ENCODE measurements around the gene VMP1. TPM values are rescaled to one million over a fixed set of nuclear protein-coding genes. Genes with fewer than 3 reads are reported as not detected.

VMP1 gene
- total and polyA plus RNA-seq, 2 of the 13 experiments (the other 11 are each of a cell fraction or from before 2014, with no cell fraction given) = 186 to 271 TPM

- 0 out of 2 replicates have a peak, but pooled peaks have one; percentile 51 for TF ChIP-seq HDAC2 (CRISPR knock-in tag; IDR thresholded peaks at IDR 0.05)
- TF ChIP-seq KLF16 (CRISPR knock-in tag; IDR thresholded peaks at IDR 0.05) = peak in 1 of 2 experiments; percentile 76; a peak in 1 of 4 replicates
- TF ChIP-seq KLF12 (CRISPR knock-in tag; IDR thresholded peaks at IDR 0.05; ENCODE audit: borderline replicate concordance) = no peak
- 0 out of 2 replicates have a peak, but pooled peaks have one; percentile 27 for TF ChIP-seq NR2F2 (IDR thresholded peaks at IDR 0.05; ENCODE audit: borderline replicate concordance, low read depth)
- 0 out of 2 replicates have a peak, but pooled peaks have one; percentile 45 for TF ChIP-seq ZNF816 (CRISPR knock-in tag; IDR thresholded peaks at IDR 0.05; ENCODE audit: borderline replicate concordance)
- no peak for TF ChIP-seq TCF7L2 (IDR thresholded peaks at IDR 0.05; ENCODE audit: low read depth, low read length)
- no peak for TF ChIP-seq E2F1 (CRISPR knock-in tag; IDR thresholded peaks at IDR 0.05)
- TF ChIP-seq ATF4 (CRISPR knock-in tag; IDR thresholded peaks at IDR 0.05) = peak in 1 of 2 experiments; percentile 63; a peak in 1 of 4 replicates
- no peak for TF ChIP-seq NCOA5 (CRISPR knock-in tag; IDR thresholded peaks at IDR 0.05)
- TF ChIP-seq ZNF20 (CRISPR knock-in tag; IDR thresholded peaks at IDR 0.05) = no peak
- no peak for TF ChIP-seq KDM1A (CRISPR knock-in tag; IDR thresholded peaks at IDR 0.05)
- no peak for TF ChIP-seq ZNF160 (CRISPR knock-in tag; IDR thresholded peaks at IDR 0.05)
- TF ChIP-seq ZNF724P (CRISPR knock-in tag; IDR thresholded peaks at IDR 0.05; ENCODE audit: borderline replicate concordance) = no peak
- TF ChIP-seq RCOR2 (CRISPR knock-in tag; IDR thresholded peaks at IDR 0.05) = peak; percentile 45; the same call in 1 of the 2 replicates
- no peak for TF ChIP-seq CENPT (CRISPR knock-in tag; IDR thresholded peaks at IDR 0.05; ENCODE audit: low read depth)
- TF ChIP-seq ZNF292 (CRISPR knock-in tag; IDR thresholded peaks at IDR 0.05; ENCODE audit: borderline replicate concordance, low read depth) = no peak
- no peak for TF ChIP-seq DNMT1 (CRISPR knock-in tag; IDR thresholded peaks at IDR 0.05)
- TF ChIP-seq FUBP1 (CRISPR knock-in tag; IDR thresholded peaks at IDR 0.05; ENCODE audit: borderline replicate concordance) = no peak
- TF ChIP-seq CEBPB (IDR thresholded peaks at IDR 0.05; ENCODE audit: borderline replicate concordance, low read depth, low read length) = no peak; the same call in 1 of the 2 replicates
- no peak for TF ChIP-seq ZNF17 (CRISPR knock-in tag; IDR thresholded peaks at IDR 0.05)
- peak; percentile 56 for TF ChIP-seq BCL6 (CRISPR knock-in tag; IDR thresholded peaks at IDR 0.05)
- TF ChIP-seq ZNF136 (CRISPR knock-in tag; IDR thresholded peaks at IDR 0.05; ENCODE audit: low read depth) = no peak
- no peak for TF ChIP-seq ELK4 (CRISPR knock-in tag; IDR thresholded peaks at IDR 0.05; ENCODE audit: borderline replicate concordance)
- TF ChIP-seq SOX6 (IDR thresholded peaks at IDR 0.05) = no peak
- peak; percentile 69 for TF ChIP-seq SOX6 (CRISPR knock-in tag; IDR thresholded peaks at IDR 0.05)
- TF ChIP-seq ELF4 (CRISPR knock-in tag; IDR thresholded peaks at IDR 0.05; ENCODE audit: borderline replicate concordance) = no peak
Observed at GRCh38 chr17:59785091-59785799, 77.8 kb downstream of the VMP1 start (continued).
